ENCODE measurements around the gene PAGE4. TPM values are rescaled to one million over a fixed set of nuclear protein-coding genes. Genes with fewer than 3 reads are reported as not detected.

The PAGE4 gene, protein sequence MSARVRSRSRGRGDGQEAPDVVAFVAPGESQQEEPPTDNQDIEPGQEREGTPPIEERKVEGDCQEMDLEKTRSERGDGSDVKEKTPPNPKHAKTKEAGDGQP
- total RNA-seq (2014; rRNA removed) (not detected in 2 replicates), Bru-seq, nascent RNA (not detected), BruChase-seq, experiment 1, labeled RNA remaining after a 6-hour chase (not detected), BruChase-seq, experiment 2, labeled RNA remaining after a 2-hour chase (not detected)
- long read RNA-seq: 0 reads

DNA sequence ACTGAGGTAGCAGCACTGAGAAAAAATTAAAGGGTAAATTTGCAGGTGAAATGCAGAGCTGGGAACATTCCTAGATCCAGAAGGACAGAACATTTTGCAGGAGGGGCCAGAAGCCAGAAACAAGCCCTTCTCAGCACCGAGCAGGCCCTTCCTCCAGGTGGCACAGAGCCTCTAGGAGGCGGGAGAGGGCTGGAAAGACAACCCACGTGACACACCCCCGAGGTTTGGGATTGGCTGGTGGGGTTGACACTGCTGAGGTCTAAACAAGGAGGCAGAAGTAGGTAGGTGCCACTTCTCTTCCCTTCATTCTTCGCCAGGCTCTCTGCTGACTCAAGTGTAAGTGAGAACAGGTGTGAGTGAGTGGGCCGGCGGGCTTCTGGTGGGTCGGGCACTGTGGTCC is at the start of gene PAGE4:
Gene PAGE4, plus strand, starts transcription at position 288 of the 400 bp plus-strand sequence. CDS start 1,126 bp downstream, outside the sequence.
- ATAC-seq (no peak), DNase-seq (peak; percentile 4)
- peaks cover 47% of the 10 kb centered on the region for H3K27me3 ChIP-seq (ENCODE audit: low read length)
- H3K9me3 ChIP-seq (ENCODE audit: low read length): no peaks in the 10 kb centered on the region
- H3F3A ChIP-seq (ENCODE audit: low read length, unreplicated experiment): no peaks in the 10 kb centered on the region
- H3K4me1 ChIP-seq (ENCODE audit: insufficient read depth, low read length): no peaks in the 10 kb centered on the region
- BruUV-seq (replicated peaks): no TSS peak
- no peak within 1 kb of the TSS for H3K4me2 ChIP-seq (ENCODE audit: low read length)
- ChIA-PET POLR2A (ENCODE audit: unreplicated experiment) (no interaction called here), CTCF (no interaction called here)
- intact Hi-C loops (cut with micrococcal nuclease): no loop called here
- H3K36me3 ChIP-seq (ENCODE audit: low read depth, low read length): no peaks in the 10 kb centered on the region
- H2AFZ ChIP-seq (ENCODE audit: low read length): no peak within 1 kb of the TSS
- no peak within 1 kb of the TSS for H3K4me3 ChIP-seq (ENCODE audit: low read length)
- H3K79me2 ChIP-seq (ENCODE audit: low read length): no peaks in the 10 kb centered on the region
- TF ChIP-seq EZH2 (IDR thresholded peaks at IDR 0.05; ENCODE audit: low read length, unreplicated experiment) (no peak), EZH2phosphoT487 (IDR thresholded peaks at IDR 0.05; ENCODE audit: borderline replicate concordance, low read length) (no peak)
- TF ChIP-seq, protein P1, sequence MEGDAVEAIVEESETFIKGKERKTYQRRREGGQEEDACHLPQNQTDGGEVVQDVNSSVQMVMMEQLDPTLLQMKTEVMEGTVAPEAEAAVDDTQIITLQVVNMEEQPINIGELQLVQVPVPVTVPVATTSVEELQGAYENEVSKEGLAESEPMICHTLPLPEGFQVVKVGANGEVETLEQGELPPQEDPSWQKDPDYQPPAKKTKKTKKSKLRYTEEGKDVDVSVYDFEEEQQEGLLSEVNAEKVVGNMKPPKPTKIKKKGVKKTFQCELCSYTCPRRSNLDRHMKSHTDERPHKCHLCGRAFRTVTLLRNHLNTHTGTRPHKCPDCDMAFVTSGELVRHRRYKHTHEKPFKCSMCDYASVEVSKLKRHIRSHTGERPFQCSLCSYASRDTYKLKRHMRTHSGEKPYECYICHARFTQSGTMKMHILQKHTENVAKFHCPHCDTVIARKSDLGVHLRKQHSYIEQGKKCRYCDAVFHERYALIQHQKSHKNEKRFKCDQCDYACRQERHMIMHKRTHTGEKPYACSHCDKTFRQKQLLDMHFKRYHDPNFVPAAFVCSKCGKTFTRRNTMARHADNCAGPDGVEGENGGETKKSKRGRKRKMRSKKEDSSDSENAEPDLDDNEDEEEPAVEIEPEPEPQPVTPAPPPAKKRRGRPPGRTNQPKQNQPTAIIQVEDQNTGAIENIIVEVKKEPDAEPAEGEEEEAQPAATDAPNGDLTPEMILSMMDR (conservative IDR thresholded peaks at IDR 0.05; ENCODE audit: low read depth, low read length): no peak
- H3K9me2 ChIP-seq (replicated peaks; ENCODE audit: low read length): no peaks in the 10 kb centered on the region
- no peak within 1 kb of the TSS for H3K27ac ChIP-seq (ENCODE audit: low read length)
- no peaks in the 10 kb centered on the region for H4K20me1 ChIP-seq (ENCODE audit: low read length)
- no peak within 1 kb of the TSS for H3K9ac ChIP-seq (ENCODE audit: low read length)

DNA sequence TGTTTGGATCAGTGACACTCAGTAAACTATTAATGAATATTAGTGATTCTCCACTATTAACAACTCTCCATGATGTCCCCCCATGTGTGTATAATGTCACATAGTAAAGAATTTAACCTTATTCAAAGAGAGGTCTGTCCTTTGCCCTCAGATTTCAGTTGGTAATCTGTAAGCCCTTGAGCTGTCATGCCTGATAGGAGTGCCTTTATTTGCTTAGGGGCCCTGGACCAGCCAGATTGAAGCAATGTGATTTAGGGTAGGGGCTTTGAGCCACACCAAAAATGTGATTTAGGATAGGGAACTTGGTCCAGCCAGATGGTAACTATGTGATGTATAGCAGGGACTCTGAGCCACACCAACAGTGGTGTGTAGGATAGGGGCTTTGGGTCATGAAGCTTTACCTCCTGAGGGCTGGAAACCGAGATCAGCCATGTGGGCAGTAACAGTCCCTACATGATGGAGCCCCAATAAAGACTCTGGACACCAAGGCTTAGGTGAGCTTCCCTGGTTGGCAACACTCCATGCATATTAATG is 44.3 kb upstream of the PAGE4 start:
- no peak for TF ChIP-seq EZH2 (IDR thresholded peaks at IDR 0.05; ENCODE audit: low read length, unreplicated experiment)
- TF ChIP-seq EZH2phosphoT487 (IDR thresholded peaks at IDR 0.05; ENCODE audit: borderline replicate concordance, low read length): no peak
- TF ChIP-seq, protein P1 (conservative IDR thresholded peaks at IDR 0.05; ENCODE audit: low read depth, low read length): no peak
- intact Hi-C loops (cut with micrococcal nuclease): no loop called here
- no peak overlapping the region for H3K4me3 ChIP-seq (ENCODE audit: low read length)
- no peaks in the 10 kb centered on the region for H3F3A ChIP-seq (ENCODE audit: low read length, unreplicated experiment)
- BruUV-seq (replicated peaks): no TSS peak
- no peaks in the 10 kb centered on the region for H3K79me2 ChIP-seq (ENCODE audit: low read length)
- H3K9me2 ChIP-seq (replicated peaks; ENCODE audit: low read length): no peaks in the 10 kb centered on the region
- H3K4me1 ChIP-seq (ENCODE audit: insufficient read depth, low read length): no peaks in the 10 kb centered on the region
- no peak overlapping the region for H3K9ac ChIP-seq (ENCODE audit: low read length)
- CTCF ChIA-PET: no interaction called here
- POLR2A ChIA-PET (ENCODE audit: unreplicated experiment): no interaction called here
- ATAC-seq (no peak), DNase-seq (no peak)
- H2AFZ ChIP-seq (ENCODE audit: low read length): no peak overlapping the region
- H3K4me2 ChIP-seq (ENCODE audit: low read length): no peak overlapping the region
- H3K27ac ChIP-seq (ENCODE audit: low read length): no peak overlapping the region
- H3K9me3 ChIP-seq (ENCODE audit: low read length): no peaks in the 10 kb centered on the region
- H3K27me3 ChIP-seq (ENCODE audit: low read length): peaks cover 13% of the 10 kb centered on the region; the same call in 1 of the 2 replicates
- H3K36me3 ChIP-seq (ENCODE audit: low read depth, low read length): no peaks in the 10 kb centered on the region
- H4K20me1 ChIP-seq (ENCODE audit: low read length): no peaks in the 10 kb centered on the region

DNA sequence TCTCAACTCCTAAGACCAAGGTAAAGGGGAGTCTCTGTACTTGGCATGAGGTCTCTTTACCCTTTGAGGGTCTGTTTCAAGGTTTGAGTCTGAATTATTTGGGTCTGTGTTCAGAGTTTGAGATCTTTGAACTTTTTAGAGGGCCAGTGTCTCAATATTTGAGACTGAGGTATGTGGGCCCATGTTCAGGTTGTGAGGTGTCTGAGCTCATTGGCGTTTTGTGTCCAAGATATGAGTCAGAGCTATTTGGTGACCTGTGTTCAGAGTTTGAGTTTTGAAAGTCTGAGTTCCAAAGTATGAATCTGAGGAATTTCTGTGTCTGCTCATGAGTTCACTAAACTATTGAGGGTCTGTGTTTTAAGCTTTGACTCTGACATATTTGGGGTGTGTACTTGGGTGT is 36.7 kb upstream of the PAGE4 start:
- peaks cover 13% of the 10 kb centered on the region; the same call in 1 of the 2 replicates for H3K27me3 ChIP-seq (ENCODE audit: low read length)
- no peak for ATAC-seq
- ChIA-PET CTCF (no interaction called here), POLR2A (ENCODE audit: unreplicated experiment) (no interaction called here)
- H3K79me2 ChIP-seq (ENCODE audit: low read length): no peaks in the 10 kb centered on the region
- no peak overlapping the region for H2AFZ ChIP-seq (ENCODE audit: low read length)
- H4K20me1 ChIP-seq (ENCODE audit: low read length): no peaks in the 10 kb centered on the region
- no peaks in the 10 kb centered on the region for H3K9me2 ChIP-seq (replicated peaks; ENCODE audit: low read length)
- BruUV-seq (replicated peaks): no TSS peak
- no peak for TF ChIP-seq EZH2phosphoT487 (IDR thresholded peaks at IDR 0.05; ENCODE audit: borderline replicate concordance, low read length)
- no peak for TF ChIP-seq EZH2 (IDR thresholded peaks at IDR 0.05; ENCODE audit: low read length, unreplicated experiment)
- TF ChIP-seq, protein P1 (conservative IDR thresholded peaks at IDR 0.05; ENCODE audit: low read depth, low read length): no peak
- H3K27ac ChIP-seq (ENCODE audit: low read length): no peak overlapping the region
- no peaks in the 10 kb centered on the region for H3K36me3 ChIP-seq (ENCODE audit: low read depth, low read length)
- no peaks in the 10 kb centered on the region for H3K9me3 ChIP-seq (ENCODE audit: low read length)
- H3K4me3 ChIP-seq (ENCODE audit: low read length): no peak overlapping the region
- no peaks in the 10 kb centered on the region for H3F3A ChIP-seq (ENCODE audit: low read length, unreplicated experiment)
- H3K9ac ChIP-seq (ENCODE audit: low read length): no peak overlapping the region
- H3K4me1 ChIP-seq (ENCODE audit: insufficient read depth, low read length): no peaks in the 10 kb centered on the region
- intact Hi-C loops (cut with micrococcal nuclease): no loop called here
- DNase-seq: peak; percentile 9
- no peak overlapping the region for H3K4me2 ChIP-seq (ENCODE audit: low read length)
